CD4-positive, CD25-positive, alpha-beta regulatory T cell (primary cell): Measurements from ENCODE around the gene EPB41L2. TPM values are rescaled to one million over a fixed set of nuclear protein-coding genes. Genes with fewer than 3 reads are reported as not detected.
"Not testable (repeated sequence)": the region's sequence is repeated elsewhere in the genome, so short reads cannot be mapped to it uniquely, and the experiment has no call there.

ENCODE experiments used
- ATAC-seq, 2 donors: fragments of 150-1000 bp; cut with Tn5 transposase; one replicate each; pipeline ENCODE4 v1.10.0; 2021; ENCODE audit warnings: low read depth in 2 of 2, moderate number of reproducible peaks in 2 of 2, moderate library complexity in 1 of 2
- DNase-seq, 3 donors: peaks; one replicate each; pipeline versions ENCODE4 v3.0.0 to v3.0.0-alpha.2; 2012 to 2022; ENCODE audit warnings: mixed read lengths in 1 of 3
- H3K27ac ChIP-seq: one replicate; pipeline ENCODE4 v1.7.0; 2013; ENCODE audit warnings: mild to moderate bottlenecking, low read length; ENCODE audit not compliant: insufficient read depth, poor library complexity, severe bottlenecking
- H3K27me3 ChIP-seq: one replicate; pipeline ENCODE4 v1.7.0; 2013; ENCODE audit warnings: low read length; ENCODE audit not compliant: control insufficient read depth, insufficient read depth
- H3K36me3 ChIP-seq: one replicate; pipeline ENCODE4 v1.7.0; 2013; ENCODE audit warnings: mild to moderate bottlenecking, low read length, moderate library complexity; ENCODE audit not compliant: control insufficient read depth, insufficient read depth
- H3K4me1 ChIP-seq: 2 replicates; pipeline ENCODE4 v1.7.0; 2013; ENCODE audit warnings: mild to moderate bottlenecking, low read length; ENCODE audit not compliant: insufficient read depth, control insufficient read depth, poor library complexity, severe bottlenecking
- H3K4me3 ChIP-seq: one replicate; pipeline ENCODE4 v1.7.0; 2013; ENCODE audit warnings: low read depth, mild to moderate bottlenecking, low read length, moderate library complexity
- H3K9me3 ChIP-seq, 2 experiments: 1 replicate in 1 of 2; 2 replicates in 1 of 2; pipeline ENCODE4 v1.7.0; 2013; ENCODE audit warnings: low read length in 2 of 2, mild to moderate bottlenecking in 1 of 2, moderate library complexity in 1 of 2; ENCODE audit not compliant: control insufficient read depth in 2 of 2
- H3K27ac Mint-ChIP-seq, 3 donors: one replicate each; pipeline ENCODE4 v1.8.0; 2020 to 2022; ENCODE audit warnings: mild to moderate bottlenecking in 3 of 3, mixed read lengths in 3 of 3, moderate library complexity in 2 of 3
- H3K27me3 Mint-ChIP-seq: one replicate; pipeline ENCODE4 v1.8.0; 2022; ENCODE audit warnings: mild to moderate bottlenecking, mixed read lengths
- H3K36me3 Mint-ChIP-seq: one replicate; pipeline ENCODE4 v1.8.0; 2020; ENCODE audit warnings: mixed read lengths
- H3K4me1 Mint-ChIP-seq, 4 donors: one replicate each; pipeline ENCODE4 v1.8.0; 2020 to 2022; ENCODE audit warnings: mixed read lengths in 4 of 4, mild to moderate bottlenecking in 1 of 4
- H3K4me3 Mint-ChIP-seq, 4 donors: one replicate each; pipeline ENCODE4 v1.8.0; 2020 to 2022; ENCODE audit warnings: mild to moderate bottlenecking in 4 of 4, mixed read lengths in 4 of 4, moderate library complexity in 3 of 4
- H3K9me3 Mint-ChIP-seq, 7 donors: one replicate each; pipeline ENCODE4 v1.8.0; 2020 to 2022; ENCODE audit warnings: mixed read lengths in 7 of 7, mild to moderate bottlenecking in 3 of 7, moderate library complexity in 2 of 7
- polyA plus RNA-seq, 4 donors: library from polyadenylated mRNA; unstranded; fragments of 300-500 nt; fragmentation: Illumina TruSeq; gene quantifications; one replicate each; pipeline ENCODE4 v1.2.3, GENCODE V29; 2021
- total RNA-seq: library from RNA; stranded (reverse); gene quantifications from one replicate; pipeline ENCODE4 v1.2.3, GENCODE V29; 2022

The EPB41L2 gene
- total and polyA plus RNA-seq, 5 donors from 2014 or later: 3.3 to 13.6 (median 3.8) TPM

DNA sequence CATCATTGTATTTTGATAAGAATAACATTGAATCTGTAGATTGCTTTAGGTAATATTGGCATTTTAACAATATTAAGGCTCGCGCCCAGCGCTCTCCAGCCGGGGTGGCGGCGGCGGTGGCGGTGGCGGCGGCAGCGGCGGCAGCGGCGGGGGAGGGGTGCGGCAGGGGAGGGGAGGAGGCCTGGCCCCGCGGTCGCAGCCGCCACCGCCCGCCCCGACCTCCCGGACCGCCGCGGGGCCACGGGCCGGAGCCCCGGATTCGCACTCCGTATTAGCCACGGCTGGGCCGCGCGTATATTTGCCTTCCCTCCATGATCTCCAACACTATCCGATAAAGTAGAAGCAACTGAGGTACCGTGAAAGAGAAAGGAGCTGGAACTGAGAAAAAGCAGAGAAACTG, 261.7 kb downstream of the EPB41L2 start:
- not testable (repeated sequence) for H3K36me3 ChIP-seq, DNase-seq, H3K4me3 ChIP-seq, H3K9me3 ChIP-seq, H3K4me3 Mint-ChIP-seq, H3K4me1 ChIP-seq, H3K4me1 Mint-ChIP-seq, H3K27ac ChIP-seq, H3K27me3 ChIP-seq, H3K36me3 Mint-ChIP-seq, ATAC-seq, H3K27ac Mint-ChIP-seq, H3K27me3 Mint-ChIP-seq, H3K9me3 Mint-ChIP-seq

DNA sequence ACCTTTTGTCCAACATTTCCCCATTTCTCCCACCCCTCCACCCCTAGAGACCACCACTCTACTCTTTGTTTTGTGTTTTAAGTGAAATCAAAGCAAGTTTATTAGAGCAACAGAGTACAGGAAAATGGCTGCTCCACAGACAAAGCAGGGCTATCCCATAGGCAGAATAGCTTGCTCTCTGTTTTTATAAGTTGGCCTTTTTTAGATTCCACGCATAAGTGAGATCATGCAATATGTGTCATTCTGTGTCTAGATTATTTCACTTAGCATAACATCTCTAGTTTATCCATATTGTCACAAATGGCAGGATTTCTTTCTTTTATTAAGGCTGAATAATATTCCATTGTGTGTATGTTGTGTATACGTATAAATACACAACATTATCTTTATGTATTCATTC, 266.0 kb downstream of the EPB41L2 start:
- no peaks in the 10 kb centered on the region for H3K36me3 Mint-ChIP-seq
- peaks cover 15% of the 10 kb centered on the region for H3K27me3 Mint-ChIP-seq
- no peaks in the 10 kb centered on the region for H3K4me1 Mint-ChIP-seq
- Histone ChIP-seq H3K27me3 (no peaks in the 10 kb centered on the region), H3K27ac (no peak overlapping the region), H3K4me3 (no peak overlapping the region), H3K4me1 (no peaks in the 10 kb centered on the region), H3K9me3 (no peaks in the 10 kb centered on the region), H3K36me3 (no peaks in the 10 kb centered on the region)
- ATAC-seq (no peak), DNase-seq (no peak)
- peaks cover 0 to 5% (median 2%) of the 10 kb centered on the region in 7 donors for H3K9me3 Mint-ChIP-seq
- no peak overlapping the region for H3K4me3 Mint-ChIP-seq
- no peak overlapping the region for H3K27ac Mint-ChIP-seq

- no peak for DNase-seq
- no peak for ATAC-seq
- Histone ChIP-seq H3K9me3 (no peaks in the 10 kb centered on the region), H3K4me3 (no peak overlapping the region), H3K27ac (no peak overlapping the region), H3K36me3 (no peaks in the 10 kb centered on the region), H3K27me3 (no peaks in the 10 kb centered on the region), H3K4me1 (no peaks in the 10 kb centered on the region)
- H3K27ac Mint-ChIP-seq: no peak overlapping the region
- H3K4me1 Mint-ChIP-seq: no peaks in the 10 kb centered on the region
- peaks cover 15% of the 10 kb centered on the region for H3K27me3 Mint-ChIP-seq
- H3K4me3 Mint-ChIP-seq: no peak overlapping the region
- no peaks in the 10 kb centered on the region for H3K36me3 Mint-ChIP-seq
- H3K9me3 Mint-ChIP-seq: peaks cover 0 to 5% (median 2%) of the 10 kb centered on the region in 7 donors
Measured at GRCh38 chr6:130796313-130796905, 266.6 kb downstream of the EPB41L2 start.

- no peak overlapping the region for H3K4me3 ChIP-seq
- H3K36me3 ChIP-seq: no peaks in the 10 kb centered on the region
- no peak overlapping the region for H3K27ac Mint-ChIP-seq
- H3K27ac ChIP-seq: no peak overlapping the region
- ATAC-seq (no peak), DNase-seq (no peak)
- H3K4me1 Mint-ChIP-seq: no peaks in the 10 kb centered on the region
- peaks cover 15% of the 10 kb centered on the region for H3K27me3 Mint-ChIP-seq
- no peak overlapping the region for H3K4me3 Mint-ChIP-seq
- no peaks in the 10 kb centered on the region for H3K4me1 ChIP-seq
- H3K27me3 ChIP-seq: no peaks in the 10 kb centered on the region
- H3K9me3 Mint-ChIP-seq: peaks cover 0 to 5% (median 0%) of the 10 kb centered on the region in 7 donors
- no peaks in the 10 kb centered on the region for H3K36me3 Mint-ChIP-seq
- no peaks in the 10 kb centered on the region for H3K9me3 ChIP-seq
Measured at GRCh38 chr6:130794738-130795137, 268.3 kb downstream of the EPB41L2 start.

DNA sequence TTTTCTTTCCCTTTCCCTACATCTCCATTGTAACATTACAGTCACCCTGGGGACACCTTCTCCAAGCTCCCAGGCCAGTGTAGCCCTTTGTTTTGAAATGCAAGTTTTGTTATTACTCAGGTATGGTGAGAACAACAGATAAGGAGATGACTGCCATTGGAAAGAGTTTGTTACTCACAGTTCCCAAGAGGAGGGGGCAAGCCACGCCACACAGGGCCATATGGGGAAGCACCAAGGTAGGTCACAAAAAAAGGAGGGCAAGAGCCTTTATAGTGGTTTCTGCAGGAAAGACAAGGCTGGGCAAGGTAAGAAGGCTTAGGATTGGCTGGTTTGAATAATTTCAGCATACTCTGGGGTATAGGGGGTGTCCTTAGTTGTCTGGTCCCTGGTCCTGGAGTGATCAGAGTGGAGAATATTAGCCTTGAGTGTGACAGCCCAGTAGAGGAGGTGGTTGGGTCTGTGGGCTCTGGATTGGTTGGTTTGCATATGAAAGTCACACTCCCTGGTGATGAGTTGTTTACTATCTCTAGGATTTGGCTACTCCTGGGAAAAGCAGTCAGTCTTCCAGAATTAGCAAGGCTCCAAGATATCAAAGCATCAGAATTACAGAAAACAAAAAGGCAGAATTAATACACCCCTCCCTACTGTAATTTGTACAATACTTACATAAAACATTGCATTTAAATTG, 268.9 kb downstream of the EPB41L2 start:
- Histone ChIP-seq H3K4me3 (no peak overlapping the region), H3K27ac (no peak overlapping the region), H3K27me3 (no peaks in the 10 kb centered on the region), H3K36me3 (no peaks in the 10 kb centered on the region), H3K9me3 (no peaks in the 10 kb centered on the region), H3K4me1 (no peaks in the 10 kb centered on the region)
- H3K27ac Mint-ChIP-seq: no peak overlapping the region
- no peak overlapping the region for H3K4me3 Mint-ChIP-seq
- no peak for ATAC-seq
- no peak for DNase-seq
- no peaks in the 10 kb centered on the region for H3K36me3 Mint-ChIP-seq
- no peaks in the 10 kb centered on the region for H3K4me1 Mint-ChIP-seq
- H3K9me3 Mint-ChIP-seq: peaks cover 0 to 3% (median 0%) of the 10 kb centered on the region in 7 donors
- peaks cover 15% of the 10 kb centered on the region for H3K27me3 Mint-ChIP-seq

Other genes with a start within 250 kb of the EPB41L2 start
- gene SMLR1, start 235.8 kb downstream of the EPB41L2 start, total RNA-seq: not detected
- not detected for gene SMLR1, start 235.8 kb downstream of the EPB41L2 start, polyA plus RNA-seq
- 3.0 TPM for gene AKAP7, start 72.2 kb upstream of the EPB41L2 start, total RNA-seq
- 10 to 100 TPM in 3 of 4 donors, 1 to 10 TPM in 1; 9.7 to 20.6 (median 13.3) TPM for gene AKAP7, start 72.2 kb upstream of the EPB41L2 start, polyA plus RNA-seq